Mesendoderm (in vitro differentiated cells): ENCODE data around the gene MITF.

Source experiments
- DNase-seq: peaks from one replicate; pipeline ENCODE4 v3.0.0; 2013
- H2AK5ac ChIP-seq: 2 replicates; pipeline ENCODE4 v1.6.1; 2013; ENCODE audit warnings: low read length, inconsistent platforms
- H2BK120ac ChIP-seq: 2 replicates; pipeline ENCODE4 v1.6.1; 2013; ENCODE audit warnings: low read depth, mild to moderate bottlenecking, low read length, moderate library complexity, mixed read lengths
- H2BK15ac ChIP-seq: replicated peaks from 2 replicates; pipeline ENCODE4 v1.6.1; 2013; ENCODE audit warnings: low read depth, mild to moderate bottlenecking, moderate library complexity
- H2BK5ac ChIP-seq: 2 replicates; pipeline ENCODE4 v1.6.1; 2013; ENCODE audit warnings: low read length, inconsistent platforms
- H3K18ac ChIP-seq: 2 replicates; pipeline ENCODE4 v1.6.1; 2013; ENCODE audit warnings: mild to moderate bottlenecking, low read length, mixed read lengths
- H3K23ac ChIP-seq: one replicate; pipeline ENCODE4 v1.6.1; 2013; ENCODE audit warnings: low read length
- H3K27ac ChIP-seq: 2 replicates; pipeline ENCODE4 v1.5.1; 2013; ENCODE audit warnings: low read depth, mild to moderate bottlenecking, inconsistent platforms, low read length, moderate library complexity
- H3K27me3 ChIP-seq: 2 replicates; pipeline ENCODE4 v1.6.1; 2013; ENCODE audit warnings: low read length, control low read depth, mild to moderate bottlenecking, inconsistent platforms; ENCODE audit not compliant: insufficient read depth, poor library complexity
- H3K36me3 ChIP-seq: 2 replicates; pipeline ENCODE4 v1.6.1; 2013; ENCODE audit warnings: low read length, inconsistent platforms; ENCODE audit not compliant: control insufficient read depth, insufficient read depth
- H3K4ac ChIP-seq: one replicate; pipeline ENCODE4 v1.6.1; 2013; ENCODE audit warnings: low read depth, mild to moderate bottlenecking, low read length, moderate library complexity
- H3K4me1 ChIP-seq: 2 replicates; pipeline ENCODE4 v1.6.1; 2013; ENCODE audit warnings: low read depth, low read length, inconsistent platforms; ENCODE audit not compliant: control insufficient read depth
- H3K4me2 ChIP-seq: 2 replicates; pipeline ENCODE4 v1.6.1; 2013; ENCODE audit warnings: low read length
- H3K4me3 ChIP-seq: 2 replicates; pipeline ENCODE4 v1.5.1; 2013; ENCODE audit warnings: mild to moderate bottlenecking, low read length
- H3K56ac ChIP-seq: one replicate; pipeline ENCODE4 v1.6.1; 2013; ENCODE audit warnings: low read length
- H3K79me1 ChIP-seq: 2 replicates; pipeline ENCODE4 v1.6.1; 2013; ENCODE audit warnings: low read length, inconsistent platforms
- H3K79me2 ChIP-seq: 2 replicates; pipeline ENCODE4 v1.6.1; 2013; ENCODE audit warnings: mild to moderate bottlenecking, low read length; ENCODE audit not compliant: control insufficient read depth, insufficient read depth
- H3K9ac ChIP-seq: 2 replicates; pipeline ENCODE4 v1.6.1; 2013; ENCODE audit warnings: low read length, inconsistent platforms
- H4K5ac ChIP-seq: one replicate; pipeline ENCODE4 v1.6.1; 2013; ENCODE audit warnings: low read length
- H4K8ac ChIP-seq: one replicate; pipeline ENCODE4 v1.6.1; 2013; ENCODE audit warnings: low read depth, mild to moderate bottlenecking, control low read depth, low read length, moderate library complexity
- WGBS: extraction: QIAGEN DNeasy Blood & Tissue Kit; methylation state at CpG from one replicate; pipeline ENCODE4 v1.1.7; 2013; ENCODE audit warnings: low lambda C conversion rate, missing lambda C conversion rate; ENCODE audit not compliant: insufficient coverage; ENCODE audit errors: extremely low coverage; 5-methylcytosine and 5-hydroxymethylcytosine counted together

Gene MITF

GRCh38 chr3:69864141-69864540 is 124.9 kb downstream of the MITF start:
- no peak overlapping the region for H3K23ac ChIP-seq
- no CpG with 5 or more reads among the region's 3 CpGs for WGBS
- H3K27ac ChIP-seq: no peak overlapping the region
- no peak overlapping the region for H3K18ac ChIP-seq
- no peaks in the 10 kb centered on the region for H3K27me3 ChIP-seq
- H2BK120ac ChIP-seq: no peak overlapping the region
- no peak overlapping the region for H2AK5ac ChIP-seq
- H3K4me2 ChIP-seq: no peak overlapping the region
- H3K36me3 ChIP-seq: no peaks in the 10 kb centered on the region
- no peak overlapping the region for H2BK15ac ChIP-seq
- H3K4me1 ChIP-seq: no peaks in the 10 kb centered on the region
- H3K56ac ChIP-seq: no peak overlapping the region
- no peaks in the 10 kb centered on the region for H3K79me1 ChIP-seq
- DNase-seq: no peak
- no peaks in the 10 kb centered on the region for H3K79me2 ChIP-seq
- H4K5ac ChIP-seq: no peak overlapping the region
- H4K8ac ChIP-seq: no peak overlapping the region
- H3K4me3 ChIP-seq: no peak overlapping the region
- no peak overlapping the region for H3K9ac ChIP-seq
- no peak overlapping the region for H2BK5ac ChIP-seq
- H3K4ac ChIP-seq: no peak overlapping the region

DNA sequence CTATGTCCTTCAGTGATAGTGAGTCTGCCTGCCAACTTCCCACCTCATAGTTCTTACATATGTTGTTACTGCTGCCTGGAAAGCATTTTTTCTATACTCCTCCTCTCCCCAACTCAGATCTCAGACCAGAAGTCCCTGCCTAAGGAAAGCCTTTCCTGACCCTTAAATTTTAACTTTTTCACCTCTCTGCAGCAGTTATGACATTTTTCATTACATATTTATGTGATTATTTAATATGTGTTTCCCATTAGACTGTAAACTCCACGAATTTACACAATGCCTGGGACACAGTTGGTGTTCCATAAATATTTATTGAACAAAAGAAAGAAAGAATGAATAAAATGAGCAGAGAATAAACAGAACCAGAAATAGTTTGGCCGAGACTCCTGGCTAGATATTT is 125.5 kb downstream of the MITF start:
- no peak overlapping the region for H3K18ac ChIP-seq

DNA sequence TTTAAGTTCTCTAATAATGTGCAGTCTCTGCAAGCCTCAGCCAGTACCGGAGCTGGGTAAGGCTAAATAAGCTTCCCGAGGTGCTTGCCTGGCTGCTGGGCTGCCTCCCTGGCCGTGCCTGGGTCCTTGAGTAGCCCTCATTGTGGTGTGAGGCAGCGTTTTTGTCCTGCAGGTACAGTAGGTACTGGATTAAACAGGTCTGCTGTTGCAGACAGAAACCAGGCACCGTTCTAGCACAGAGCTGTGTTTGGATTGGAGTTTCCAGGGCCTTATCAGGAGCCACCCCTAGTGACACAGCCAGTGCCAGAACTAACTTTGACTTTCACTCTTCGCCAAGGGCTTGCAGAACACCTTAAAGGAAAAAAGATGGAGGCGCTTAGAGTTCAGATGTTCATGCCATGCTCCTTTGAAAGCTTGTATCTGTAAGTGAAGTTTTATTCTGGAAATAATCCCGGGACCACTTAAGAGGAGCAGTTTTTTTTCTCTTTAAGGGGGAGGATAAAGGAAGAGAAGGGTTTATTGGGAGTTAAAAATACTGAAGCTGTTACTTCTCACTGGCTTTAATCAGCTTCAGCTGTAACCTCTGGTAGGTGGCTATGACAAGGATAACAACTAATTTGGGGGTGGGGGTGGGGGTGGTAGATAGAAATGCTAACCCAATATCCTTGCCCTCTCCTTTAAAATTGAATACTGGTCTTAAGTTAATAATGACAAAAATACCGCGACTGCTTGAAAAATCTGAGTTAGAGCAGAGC is 126.8 kb downstream of the MITF start:
- H3K27ac ChIP-seq: no peak overlapping the region

More for the DNA sequence above, 125.5 kb downstream of the MITF start:
- Histone ChIP-seq H3K23ac (no peak overlapping the region), H4K5ac (no peak overlapping the region), H3K79me2 (no peaks in the 10 kb centered on the region), H2AK5ac (no peak overlapping the region), H2BK5ac (no peak overlapping the region), H3K56ac (no peak overlapping the region), H2BK15ac (no peak overlapping the region), H3K27me3 (no peaks in the 10 kb centered on the region), H3K4ac (no peak overlapping the region), H3K27ac (no peak overlapping the region), H3K9ac (no peak overlapping the region), H2BK120ac (no peak overlapping the region), H3K79me1 (no peaks in the 10 kb centered on the region), H3K36me3 (no peaks in the 10 kb centered on the region), H3K4me1 (no peaks in the 10 kb centered on the region), H3K4me2 (no peak overlapping the region), H4K8ac (no peak overlapping the region), H3K4me3 (no peak overlapping the region)
- no CpG with 5 or more reads among the region's 2 CpGs for whole genome bisulfite sequencing
- no peak for DNase-seq

GRCh38 chr3:69866988-69867720 is 127.9 kb downstream of the MITF start:
- Histone ChIP-seq H3K4ac (no peak overlapping the region), H4K8ac (no peak overlapping the region), H3K79me2 (no peaks in the 10 kb centered on the region), H2BK120ac (no peak overlapping the region), H3K79me1 (no peaks in the 10 kb centered on the region), H3K23ac (no peak overlapping the region), H2BK15ac (no peak overlapping the region), H3K4me2 (no peak overlapping the region), H3K4me3 (no peak overlapping the region), H3K4me1 (no peaks in the 10 kb centered on the region), H2BK5ac (no peak overlapping the region), H3K36me3 (no peaks in the 10 kb centered on the region), H4K5ac (no peak overlapping the region), H3K56ac (no peak overlapping the region), H3K18ac (no peak overlapping the region), H3K27ac (no peak overlapping the region), H3K9ac (no peak overlapping the region), H3K27me3 (no peaks in the 10 kb centered on the region), H2AK5ac (no peak overlapping the region)
- no CpG with 5 or more reads among the region's 2 CpGs for WGBS
- DNase-seq: peak; percentile 30

More for the DNA sequence above, 126.8 kb downstream of the MITF start:
- no peak overlapping the region for H3K23ac ChIP-seq
- no peak overlapping the region for H4K8ac ChIP-seq
- no peak overlapping the region for H3K56ac ChIP-seq
- no peak overlapping the region for H2BK120ac ChIP-seq
- H3K4me1 ChIP-seq: no peaks in the 10 kb centered on the region
- H2BK15ac ChIP-seq: no peak overlapping the region
- H3K9ac ChIP-seq: no peak overlapping the region
- no peaks in the 10 kb centered on the region for H3K36me3 ChIP-seq
- H3K27me3 ChIP-seq: no peaks in the 10 kb centered on the region
- H3K79me1 ChIP-seq: no peaks in the 10 kb centered on the region
- H3K4me3 ChIP-seq: no peak overlapping the region
- H4K5ac ChIP-seq: no peak overlapping the region
- H3K18ac ChIP-seq: no peak overlapping the region
- no peak overlapping the region for H3K4ac ChIP-seq
- no peak overlapping the region for H2AK5ac ChIP-seq
- H3K4me2 ChIP-seq: no peak overlapping the region
- WGBS: no CpG with 5 or more reads among the region's 10 CpGs
- peak; percentile 74 for DNase-seq
- H2BK5ac ChIP-seq: peak overlapping the region; percentile 6
- no peaks in the 10 kb centered on the region for H3K79me2 ChIP-seq

DNA sequence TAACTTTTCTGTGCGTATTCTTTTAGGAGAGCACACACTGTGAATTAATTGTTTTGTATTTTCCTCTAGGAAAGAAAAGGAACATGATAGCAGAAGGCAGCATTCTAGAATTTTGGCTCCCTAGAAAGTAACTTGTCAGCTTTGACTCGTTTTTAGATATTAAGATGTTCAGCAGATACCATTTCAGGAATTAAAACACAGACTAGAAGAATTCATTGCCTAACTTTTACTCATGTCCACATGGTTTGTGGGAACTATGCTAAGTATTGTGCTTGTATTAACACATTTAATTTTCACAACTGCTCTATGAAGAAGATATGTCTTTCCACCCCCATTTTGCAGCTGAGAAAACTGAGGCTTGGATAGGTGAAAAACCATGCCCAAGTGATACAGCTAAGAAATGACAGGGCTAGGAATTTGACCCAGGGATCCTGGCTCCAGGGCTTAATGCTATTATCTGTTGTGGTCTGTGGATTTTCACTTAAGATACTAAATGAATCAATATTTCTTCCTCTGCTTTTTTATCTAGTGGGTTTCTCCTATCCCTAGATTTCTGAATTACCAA is 128.8 kb downstream of the MITF start:
- no peak overlapping the region for H4K8ac ChIP-seq
- no peaks in the 10 kb centered on the region for H3K36me3 ChIP-seq
- H2AK5ac ChIP-seq: no peak overlapping the region
- no peak overlapping the region for H4K5ac ChIP-seq
- no peak overlapping the region for H2BK5ac ChIP-seq
- no peak overlapping the region for H3K23ac ChIP-seq
- no peak overlapping the region for H3K56ac ChIP-seq
- no peak overlapping the region for H3K18ac ChIP-seq
- no peak overlapping the region for H3K4me3 ChIP-seq
- H2BK120ac ChIP-seq: no peak overlapping the region
- no peak overlapping the region for H2BK15ac ChIP-seq
- H3K4me2 ChIP-seq: no peak overlapping the region
- no CpG with 5 or more reads among the region's 2 CpGs for WGBS
- H3K4ac ChIP-seq: no peak overlapping the region
- no peaks in the 10 kb centered on the region for H3K4me1 ChIP-seq
- no peak for DNase-seq
- H3K27ac ChIP-seq: no peak overlapping the region
- H3K79me1 ChIP-seq: no peaks in the 10 kb centered on the region
- no peaks in the 10 kb centered on the region for H3K27me3 ChIP-seq
- no peaks in the 10 kb centered on the region for H3K79me2 ChIP-seq
- H3K9ac ChIP-seq: no peak overlapping the region
